Epithelial cell of esophagus (primary cell): ENCODE measurements around the gene CYFIP1.

Source experiments
- DNase-seq: peaks from one replicate; pipeline ENCODE4 v3.0.0; 2010; ENCODE audit warnings: low read depth
- H3K4me3 ChIP-seq: 2 replicates; pipeline ENCODE4 v1.5.1; 2011; ENCODE audit warnings: mild to moderate bottlenecking, low read length, control low read depth
- TF ChIP-seq, protein P1 (sequence below): IDR thresholded peaks from 2 replicates; pipeline ENCODE4 v1.5.1; 2011; ENCODE audit warnings: low read depth, mild to moderate bottlenecking, low read length, control low read depth, inconsistent platforms; ENCODE audit not compliant: insufficient read depth; ENCODE audit errors: missing control alignments

The CYFIP1 gene

DNA sequence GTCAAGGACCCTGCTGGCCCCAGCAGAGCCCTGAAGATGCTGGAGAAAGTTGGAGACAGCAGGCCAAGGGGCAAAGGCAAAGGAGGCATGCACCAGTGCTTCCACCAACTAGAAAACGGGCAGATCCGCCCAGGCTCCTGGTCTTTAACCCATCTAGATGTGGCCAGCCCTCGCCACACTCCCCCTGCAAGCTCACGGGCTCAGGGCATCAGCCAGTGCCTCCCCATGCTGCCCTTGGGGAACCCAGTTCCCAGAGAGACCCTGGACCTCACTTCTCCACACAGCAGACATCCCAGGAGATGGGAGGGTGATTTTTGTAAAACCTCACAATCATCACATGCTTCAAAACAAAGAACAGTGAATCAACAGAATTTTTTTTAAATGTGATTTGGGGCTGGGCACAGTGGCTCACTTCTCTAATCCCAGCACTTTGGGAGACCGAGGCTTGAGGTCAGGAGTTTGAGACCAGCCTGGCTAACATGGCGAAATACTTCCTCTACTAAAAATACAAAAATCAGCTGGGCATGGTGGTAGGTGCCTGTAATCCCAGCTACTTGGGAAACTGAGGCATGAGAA, 24.5 kb downstream of the CYFIP1 start:
- no peak for DNase-seq
- TF ChIP-seq, protein P1, sequence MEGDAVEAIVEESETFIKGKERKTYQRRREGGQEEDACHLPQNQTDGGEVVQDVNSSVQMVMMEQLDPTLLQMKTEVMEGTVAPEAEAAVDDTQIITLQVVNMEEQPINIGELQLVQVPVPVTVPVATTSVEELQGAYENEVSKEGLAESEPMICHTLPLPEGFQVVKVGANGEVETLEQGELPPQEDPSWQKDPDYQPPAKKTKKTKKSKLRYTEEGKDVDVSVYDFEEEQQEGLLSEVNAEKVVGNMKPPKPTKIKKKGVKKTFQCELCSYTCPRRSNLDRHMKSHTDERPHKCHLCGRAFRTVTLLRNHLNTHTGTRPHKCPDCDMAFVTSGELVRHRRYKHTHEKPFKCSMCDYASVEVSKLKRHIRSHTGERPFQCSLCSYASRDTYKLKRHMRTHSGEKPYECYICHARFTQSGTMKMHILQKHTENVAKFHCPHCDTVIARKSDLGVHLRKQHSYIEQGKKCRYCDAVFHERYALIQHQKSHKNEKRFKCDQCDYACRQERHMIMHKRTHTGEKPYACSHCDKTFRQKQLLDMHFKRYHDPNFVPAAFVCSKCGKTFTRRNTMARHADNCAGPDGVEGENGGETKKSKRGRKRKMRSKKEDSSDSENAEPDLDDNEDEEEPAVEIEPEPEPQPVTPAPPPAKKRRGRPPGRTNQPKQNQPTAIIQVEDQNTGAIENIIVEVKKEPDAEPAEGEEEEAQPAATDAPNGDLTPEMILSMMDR = no peak
- H3K4me3 ChIP-seq = no peak overlapping the region

DNA sequence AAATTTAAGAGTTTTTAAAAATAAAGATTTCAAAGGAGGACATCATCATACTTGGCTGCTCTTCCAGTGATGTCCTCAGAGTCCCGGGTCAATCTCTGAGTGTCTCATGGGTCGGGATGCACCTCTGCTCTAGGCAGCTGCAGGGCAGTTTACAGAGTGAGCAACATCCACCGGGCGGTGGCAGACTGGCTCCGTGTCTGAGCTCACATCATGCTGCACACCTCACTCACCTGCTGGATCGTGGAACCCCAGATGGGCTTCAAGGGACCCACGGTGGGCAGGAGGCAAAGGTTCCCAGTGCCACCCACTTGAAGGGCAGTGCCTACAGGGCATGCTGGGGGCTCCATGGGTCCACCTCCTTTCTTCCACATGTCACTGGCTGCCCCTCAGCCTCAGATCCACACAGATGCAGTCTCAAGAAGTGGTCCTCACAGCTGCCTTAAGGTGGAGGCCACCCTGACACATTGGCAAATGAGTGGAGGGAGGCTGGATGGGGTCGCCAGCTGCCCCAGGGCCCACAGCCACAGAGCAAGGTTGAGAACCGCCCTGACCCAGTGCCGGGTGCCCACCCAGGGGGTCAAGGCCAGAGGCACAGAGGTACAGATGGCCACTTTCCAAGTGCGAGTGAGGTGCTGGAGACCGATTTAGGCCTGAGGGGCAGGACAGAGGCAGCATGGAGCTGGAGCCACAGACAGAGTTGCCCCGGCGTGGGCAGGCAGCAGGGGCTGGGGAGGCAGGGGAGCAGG, 25.2 kb downstream of the CYFIP1 start:
- DNase-seq = peak; percentile 41
- TF ChIP-seq, protein P1 = peak; percentile 23
- H3K4me3 ChIP-seq = no peak overlapping the region

DNA sequence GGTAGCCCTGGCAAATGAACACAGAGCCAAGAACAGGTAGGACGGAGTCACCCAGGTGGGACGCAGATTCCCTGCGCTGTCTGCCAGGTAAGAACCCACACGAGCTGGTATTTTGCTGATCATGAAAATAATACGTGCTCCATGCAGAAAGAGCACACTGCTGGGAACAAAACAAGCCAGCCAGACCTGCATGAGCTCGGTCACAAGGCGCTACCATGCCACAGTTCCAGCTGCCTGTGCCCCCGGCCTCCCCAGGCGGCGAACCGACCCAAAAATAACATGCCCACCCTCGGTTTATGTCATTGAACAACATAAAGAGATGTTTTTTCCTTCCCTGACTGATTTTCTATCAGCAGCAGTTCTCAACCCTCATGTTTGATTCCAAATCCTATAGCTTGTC, 25.8 kb downstream of the CYFIP1 start:
- DNase-seq = no peak
- H3K4me3 ChIP-seq = no peak overlapping the region
- TF ChIP-seq, protein P1 = no peak

DNA sequence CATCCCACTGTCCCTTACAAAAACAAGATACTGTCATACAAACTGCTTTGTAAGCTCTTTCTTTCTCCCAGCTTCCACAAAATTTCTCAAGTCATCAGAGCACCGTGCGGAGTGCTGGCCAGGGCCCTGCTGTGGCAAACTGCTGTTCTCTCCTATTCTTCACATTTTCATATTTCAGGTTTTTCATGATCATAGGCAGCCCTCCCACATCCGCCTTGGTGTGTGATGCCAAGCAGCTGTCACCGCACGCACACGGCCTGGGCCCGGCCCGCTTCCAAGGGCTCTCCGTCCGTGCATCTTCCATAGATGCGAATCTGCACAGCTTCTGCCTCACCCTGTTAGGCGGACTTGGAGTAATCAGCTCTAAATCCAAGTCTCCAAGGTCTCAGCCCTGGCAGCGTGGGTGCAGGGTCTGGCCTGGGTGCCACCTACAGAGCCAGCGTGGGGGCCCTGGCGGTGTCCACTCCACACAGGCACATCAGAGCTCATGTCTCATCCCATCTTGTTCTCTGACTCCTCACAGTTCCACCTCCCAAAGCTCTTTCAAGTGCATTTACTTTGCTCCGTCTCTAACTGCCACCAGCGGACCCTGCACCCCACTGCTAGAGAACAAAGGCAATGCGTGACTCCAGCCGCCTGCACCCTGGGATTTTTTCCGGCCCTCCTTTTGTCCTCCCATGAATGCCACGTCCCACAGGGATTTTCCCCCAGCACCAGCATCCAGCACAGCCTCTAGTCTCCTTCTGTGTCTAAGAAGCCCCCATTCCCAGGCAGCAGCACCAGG, 27.2 kb downstream of the CYFIP1 start:
- H3K4me3 ChIP-seq = no peak overlapping the region
- no peak for DNase-seq
- TF ChIP-seq, protein P1 = no peak

DNA sequence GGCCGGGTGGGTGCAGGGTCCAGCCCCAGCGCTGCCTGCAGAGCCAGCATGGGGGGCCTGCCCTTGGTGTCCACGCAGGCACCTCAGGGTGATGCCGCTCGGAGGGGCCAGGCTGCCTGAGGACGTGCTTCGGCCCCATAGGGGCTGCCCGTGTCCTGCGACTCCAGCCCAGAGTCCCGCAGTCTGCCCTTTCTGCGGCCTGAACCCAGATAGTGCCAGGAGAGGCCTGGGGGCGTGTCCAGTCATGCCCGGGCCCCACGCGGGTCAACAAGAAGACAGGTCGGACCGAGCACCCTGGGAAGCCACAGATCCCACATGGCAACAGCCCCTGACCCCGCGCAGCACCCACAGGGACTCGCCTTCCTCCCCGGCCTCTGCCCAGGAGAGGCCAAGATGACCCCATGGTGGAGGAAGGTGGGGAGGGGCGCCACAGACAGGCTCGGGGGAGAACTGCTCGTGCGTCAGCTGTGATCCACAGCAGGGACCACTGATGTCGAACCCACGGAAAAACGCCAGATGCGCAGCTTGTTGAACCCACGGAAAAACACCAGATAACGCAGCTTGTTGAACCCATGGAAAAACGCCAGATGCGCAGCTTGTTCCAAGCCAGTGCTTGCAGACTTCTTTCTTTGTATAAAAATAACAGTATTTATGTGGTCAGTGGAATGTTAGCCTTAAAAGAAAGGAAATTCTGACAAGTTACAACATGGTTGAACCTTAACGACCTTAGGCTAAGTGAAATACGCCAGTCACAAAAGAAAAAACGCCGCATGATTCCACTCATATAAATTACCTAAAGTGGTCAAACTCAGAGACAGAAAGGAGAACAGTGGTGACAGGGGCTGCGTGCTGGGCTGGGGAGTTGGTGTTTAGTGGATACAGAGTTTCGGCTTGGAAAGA, 28.5 kb downstream of the CYFIP1 start:
- no peak overlapping the region for H3K4me3 ChIP-seq
- peak; percentile 26 for DNase-seq
- TF ChIP-seq, protein P1 = no peak

DNA sequence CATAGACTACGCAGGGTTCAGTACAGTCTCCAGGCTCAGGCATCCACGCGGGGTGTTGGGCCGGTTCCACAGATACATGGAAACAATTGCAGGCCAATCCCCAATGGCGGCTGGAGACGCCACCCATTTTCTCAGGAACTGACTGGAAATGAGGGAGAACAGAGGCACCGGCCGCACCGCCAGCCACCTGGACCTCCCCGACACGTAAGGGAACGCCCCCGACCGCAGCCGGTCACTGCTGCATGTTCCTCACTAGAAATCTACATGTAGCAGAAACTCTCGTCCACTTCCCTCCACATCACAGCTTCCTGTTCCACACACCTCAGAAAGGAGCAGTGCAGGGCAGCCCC, 29.2 kb downstream of the CYFIP1 start:
- no peak for DNase-seq
- no peak overlapping the region for H3K4me3 ChIP-seq
- TF ChIP-seq, protein P1 = no peak
